NB4 (cell line): ENCODE results near the gene BBIP1.

Source experiments
- MYC ChIP-seq: IDR thresholded peaks from 2 replicates; pipeline ENCODE4 v1.6.1; 2011; ENCODE audit warnings: low read depth, low read length
- POLR2A ChIP-seq: IDR thresholded peaks from 2 replicates; pipeline ENCODE4 v1.6.1; 2011; ENCODE audit warnings: mild to moderate bottlenecking; ENCODE audit not compliant: insufficient read length; ENCODE audit errors: extremely low read depth
- TF ChIP-seq, protein P1 (sequence below): IDR thresholded peaks from one replicate; pipeline ENCODE4 v1.5.1; 2012; ENCODE audit warnings: low read depth, low read length
- TF ChIP-seq, protein P2 (sequence below): IDR thresholded peaks from 2 replicates; pipeline ENCODE4 v1.6.1; 2011; ENCODE audit warnings: low read depth, low read length

DNA sequence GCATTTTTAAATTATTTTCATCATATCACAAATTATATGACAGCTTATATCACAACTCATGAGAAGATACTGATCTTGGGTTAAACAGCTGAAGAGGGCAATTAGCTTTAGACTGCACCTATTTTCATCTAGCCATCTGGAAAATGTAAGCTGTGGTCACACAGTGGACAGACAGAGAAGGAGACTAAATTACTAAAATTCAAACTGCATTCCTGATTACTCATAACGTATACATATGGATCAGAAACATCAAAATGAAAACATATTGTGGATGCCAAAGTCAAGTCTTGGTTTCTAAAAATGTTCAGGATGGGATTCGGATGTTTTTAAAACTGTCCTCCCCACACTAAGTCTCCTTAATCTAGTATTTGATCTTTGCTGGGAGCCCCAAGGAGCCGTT, 6.6 kb downstream of the BBIP1 start:
- TF ChIP-seq, protein P1, sequence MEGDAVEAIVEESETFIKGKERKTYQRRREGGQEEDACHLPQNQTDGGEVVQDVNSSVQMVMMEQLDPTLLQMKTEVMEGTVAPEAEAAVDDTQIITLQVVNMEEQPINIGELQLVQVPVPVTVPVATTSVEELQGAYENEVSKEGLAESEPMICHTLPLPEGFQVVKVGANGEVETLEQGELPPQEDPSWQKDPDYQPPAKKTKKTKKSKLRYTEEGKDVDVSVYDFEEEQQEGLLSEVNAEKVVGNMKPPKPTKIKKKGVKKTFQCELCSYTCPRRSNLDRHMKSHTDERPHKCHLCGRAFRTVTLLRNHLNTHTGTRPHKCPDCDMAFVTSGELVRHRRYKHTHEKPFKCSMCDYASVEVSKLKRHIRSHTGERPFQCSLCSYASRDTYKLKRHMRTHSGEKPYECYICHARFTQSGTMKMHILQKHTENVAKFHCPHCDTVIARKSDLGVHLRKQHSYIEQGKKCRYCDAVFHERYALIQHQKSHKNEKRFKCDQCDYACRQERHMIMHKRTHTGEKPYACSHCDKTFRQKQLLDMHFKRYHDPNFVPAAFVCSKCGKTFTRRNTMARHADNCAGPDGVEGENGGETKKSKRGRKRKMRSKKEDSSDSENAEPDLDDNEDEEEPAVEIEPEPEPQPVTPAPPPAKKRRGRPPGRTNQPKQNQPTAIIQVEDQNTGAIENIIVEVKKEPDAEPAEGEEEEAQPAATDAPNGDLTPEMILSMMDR: no peak
- TF ChIP-seq POLR2A: no peak
- TF ChIP-seq MYC: no peak
- TF ChIP-seq, protein P2, sequence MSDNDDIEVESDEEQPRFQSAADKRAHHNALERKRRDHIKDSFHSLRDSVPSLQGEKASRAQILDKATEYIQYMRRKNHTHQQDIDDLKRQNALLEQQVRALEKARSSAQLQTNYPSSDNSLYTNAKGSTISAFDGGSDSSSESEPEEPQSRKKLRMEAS: no peak
